HepG2 (cell line): ENCODE measurements around the gene ALKBH2. TPM values are rescaled to one million over a fixed set of nuclear protein-coding genes. Genes with fewer than 3 reads are reported as not detected.
A peak's percentile ranks its signal among the peaks of the same experiment; 100 is the strongest.

Source experiments
- CEBPB ChIP-seq: IDR thresholded peaks from 2 replicates; pipeline ENCODE4 v1.6.1; 2011; ENCODE audit warnings: low read depth, low read length, improper control_type of control experiment, borderline replicate concordance
- GPBP1L1 ChIP-seq: sonication (generic); formaldehyde crosslinking; IDR thresholded peaks from 2 replicates; pipeline ENCODE4 v1.5.0; 2020; ENCODE audit warnings: mild to moderate bottlenecking, missing genetic modification reagents
- TBP ChIP-seq: sonication (generic); formaldehyde crosslinking; IDR thresholded peaks from 2 replicates; pipeline ENCODE4 v1.5.0; 2020; ENCODE audit warnings: missing genetic modification reagents
- THRA ChIP-seq: sonication (generic); formaldehyde crosslinking; IDR thresholded peaks from 2 replicates; pipeline ENCODE4 v1.4.0; 2020; ENCODE audit warnings: missing genetic modification reagents, borderline replicate concordance
- ZBTB2 ChIP-seq: sonication (generic); formaldehyde crosslinking; IDR thresholded peaks from 2 replicates; pipeline ENCODE4 v1.8.0; 2022; ENCODE audit warnings: low read depth, missing genetic modification reagents
- ZBTB42 ChIP-seq: sonication (generic); formaldehyde crosslinking; IDR thresholded peaks from 2 replicates; pipeline ENCODE4 v1.5.0; 2020; ENCODE audit warnings: mild to moderate bottlenecking, missing genetic modification reagents
- ZBTB7B ChIP-seq: sonication (generic); formaldehyde crosslinking; IDR thresholded peaks from 2 replicates; pipeline ENCODE4 v1.4.0; 2020; ENCODE audit warnings: missing genetic modification reagents
- ZNF468 ChIP-seq: sonication (generic); formaldehyde crosslinking; IDR thresholded peaks from 2 replicates; pipeline ENCODE4 v1.8.0; 2022; ENCODE audit warnings: mild to moderate bottlenecking, moderate library complexity, missing genetic modification reagents
- ZNF577 ChIP-seq: sonication (generic); formaldehyde crosslinking; IDR thresholded peaks from 2 replicates; pipeline ENCODE4 v1.4.0; 2020; ENCODE audit warnings: mild to moderate bottlenecking, low read depth, missing genetic modification reagents, borderline replicate concordance
- ZNF710 ChIP-seq: sonication (generic); formaldehyde crosslinking; IDR thresholded peaks from 2 replicates; pipeline ENCODE4 v1.5.0; 2020; ENCODE audit warnings: mild to moderate bottlenecking, missing genetic modification reagents, borderline replicate concordance
- ZNF839 ChIP-seq: sonication (generic); formaldehyde crosslinking; IDR thresholded peaks from 2 replicates; pipeline ENCODE4 v1.4.0; 2020; ENCODE audit warnings: missing genetic modification reagents, mild to moderate bottlenecking, borderline replicate concordance
- ZSCAN25 ChIP-seq: sonication (generic); formaldehyde crosslinking; IDR thresholded peaks from 2 replicates; pipeline ENCODE4 v1.8.0; 2022; ENCODE audit warnings: mild to moderate bottlenecking, missing genetic modification reagents
- polyA plus RNA-seq, 8 experiments: library from polyadenylated mRNA; depleted of rRNA in 3 of 8; stranded (reverse) in 7 of 8; unstranded in 1 of 8; fragments of >200 nt; fragmentation: Illumina TruSeq in 4 of 8; extraction: Trizol in 4 of 8; gene quantifications; 2 replicates each; pipeline versions ENCODE4 v1.2.1 to v1.2.3, GENCODE V29; 2011 to 2016; ENCODE audit warnings: low read depth in 4 of 8, missing spikeins in 1 of 8, mixed read lengths in 1 of 8; ENCODE audit not compliant: insufficient read depth in 1 of 8
- total RNA-seq, 5 experiments: library from RNA; depleted of rRNA; stranded (reverse); fragments of >200 nt; fragmentation: Illumina TruSeq; extraction: Trizol; gene quantifications; 2 replicates each; pipeline ENCODE4 v1.2.3, GENCODE V29; 2016; ENCODE audit warnings: low read depth in 1 of 5

The ALKBH2 gene
- total and polyA plus RNA-seq, 2 of the 13 experiments (the other 11 are each of a cell fraction or from before 2014, with no cell fraction given): 21.0 to 40.5 TPM

- no peak for TF ChIP-seq TBP
- TF ChIP-seq GPBP1L1 (CRISPR knock-in tag): no peak
- no peak for TF ChIP-seq ZNF710 (CRISPR knock-in tag)
- no peak for TF ChIP-seq ZBTB2 (CRISPR knock-in tag)
- TF ChIP-seq ZNF468 (CRISPR knock-in tag): no peak
- TF ChIP-seq ZBTB7B: 0 out of 2 replicates have a peak, but pooled peaks have one; percentile 8
- TF ChIP-seq ZBTB42 (CRISPR knock-in tag): no peak
- TF ChIP-seq ZNF577 (CRISPR knock-in tag): no peak
- no peak for TF ChIP-seq ZSCAN25 (CRISPR knock-in tag)
- TF ChIP-seq CEBPB: no peak
- TF ChIP-seq THRA (CRISPR knock-in tag): peak; percentile 85; the same call in 1 of the 2 replicates
- TF ChIP-seq ZNF839 (CRISPR knock-in tag): no peak
Observed at GRCh38 chr12:109053382-109054123, 39.7 kb downstream of the ALKBH2 start (continued).
